Small intestine (tissue), 7 donors: Measurements from ENCODE around the gene FER. TPM values are rescaled to one million over a fixed set of nuclear protein-coding genes. Genes with fewer than 3 reads are reported as not detected.

Experiments used
- DNase-seq, 2 donors: peaks; one replicate each; pipeline versions ENCODE4 v3.0.0 to v3.0.0-alpha.2; 2013
- FAIRE-seq: peaks from 2 replicates; lab custom pipeline; 2012; peaks lifted over from hg19 to GRCh38; lab: Jason Lieb, UNC
- H3K27ac ChIP-seq, 3 donors: one replicate each; pipeline ENCODE4 v1.5.1; 2013; ENCODE audit warnings: low read length in 2 of 3, mild to moderate bottlenecking in 2 of 3, control low read depth in 1 of 3, inconsistent platforms in 1 of 3, low read depth in 1 of 3, moderate library complexity in 1 of 3
- H3K27me3 ChIP-seq, 3 donors: one replicate each; pipeline ENCODE4 v1.6.1; 2013; ENCODE audit warnings: low read length in 3 of 3, inconsistent platforms in 1 of 3; ENCODE audit not compliant: control insufficient read depth in 3 of 3, insufficient read depth in 3 of 3
- H3K36me3 ChIP-seq, 3 donors: one replicate each; pipeline ENCODE4 v1.6.1; 2013; ENCODE audit warnings: low read length in 3 of 3, inconsistent platforms in 1 of 3, low read depth in 1 of 3, mild to moderate bottlenecking in 1 of 3, moderate library complexity in 1 of 3; ENCODE audit not compliant: control insufficient read depth in 3 of 3, insufficient read depth in 2 of 3
- H3K4me1 ChIP-seq, 3 donors: one replicate each; pipeline ENCODE4 v1.6.1; 2013; ENCODE audit warnings: low read length in 2 of 3, inconsistent platforms in 1 of 3, low read depth in 1 of 3, mild to moderate bottlenecking in 1 of 3, moderate library complexity in 1 of 3; ENCODE audit not compliant: control insufficient read depth in 3 of 3, insufficient read depth in 2 of 3
- H3K4me3 ChIP-seq, 3 donors: one replicate each; pipeline ENCODE4 v1.5.1; 2013; ENCODE audit warnings: low read length in 3 of 3, control low read depth in 1 of 3, inconsistent platforms in 1 of 3, low read depth in 1 of 3, mild to moderate bottlenecking in 1 of 3, moderate library complexity in 1 of 3
- H3K9me3 ChIP-seq, 2 donors: one replicate each; pipeline ENCODE4 v1.6.1; 2013; ENCODE audit warnings: low read depth in 1 of 2, low read length in 1 of 2; ENCODE audit not compliant: control insufficient read depth in 2 of 2, insufficient read depth in 1 of 2
- WGBS, 3 donors: extraction: QIAGEN DNeasy Blood & Tissue Kit; methylation state at CpG; one replicate each; pipeline ENCODE4 v1.1.7; 2013; 5-methylcytosine and 5-hydroxymethylcytosine counted together
- polyA plus RNA-seq, 4 donors: library from polyadenylated mRNA; stranded (reverse) in 3 of 4; unstranded in 1 of 4; fragments of 200-250 nt in 3 of 4; fragments of 120-200 nt in 1 of 4; gene quantifications; one replicate each; pipeline versions ENCODE4 v1.2.1 to v1.2.3, GENCODE V29; 2013
- donor health status: healthy with polysubstance abuse.
- donor health status: control.
- donor health status: control.
- donor health status: Bipolar disorder and iron deficiency.
- donor health status: healthy.

The FER gene
- polyA plus RNA-seq, 4 donors: 1.1 to 5.0 (median 2.3) TPM

DNA sequence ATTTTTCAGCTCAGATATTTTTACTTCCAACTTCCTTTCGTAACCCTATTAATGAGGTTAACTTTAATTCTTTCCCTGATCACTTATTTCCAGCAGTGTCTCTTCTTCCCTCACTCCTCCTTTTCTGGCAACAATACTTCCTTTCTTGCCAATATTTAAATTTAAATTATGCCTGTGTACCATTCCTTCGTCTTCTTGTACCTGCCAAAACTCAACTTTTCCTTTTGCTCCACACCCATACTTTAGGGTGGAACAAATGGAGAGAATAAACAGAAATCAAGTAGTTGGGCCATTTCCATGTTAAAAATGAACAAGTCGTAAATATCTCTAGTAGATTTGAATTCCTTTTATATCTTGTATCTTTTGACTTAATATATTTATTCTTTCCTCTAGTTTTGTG, 66.0 kb downstream of the FER start:
- no peak for DNase-seq
- Histone ChIP-seq H3K27me3 (no peaks in the 10 kb centered on the region), H3K4me3 (no peak overlapping the region), H3K4me1 (no peaks in the 10 kb centered on the region), H3K9me3 (peaks cover 0 to 19% of the 10 kb centered on the region in 2 donors), H3K27ac (no peak overlapping the region), H3K36me3 (peaks cover 0 to 3% (median 0%) of the 10 kb centered on the region in 3 donors)
- FAIRE-seq: no peak
- 70 to 90% (median 90%) methylated on average over 3 of the region's 3 CpGs for WGBS, 3 donors

- WGBS, 3 donors: 63 to 76% (median 74%) methylated on average over 4 of the region's 4 CpGs
- DNase-seq: no peak
- Histone ChIP-seq H3K27ac (no peak overlapping the region), H3K9me3 (peaks cover 0 to 16% of the 10 kb centered on the region in 2 donors), H3K4me1 (no peaks in the 10 kb centered on the region), H3K4me3 (no peak overlapping the region), H3K27me3 (no peaks in the 10 kb centered on the region), H3K36me3 (peaks cover 0 to 3% (median 0%) of the 10 kb centered on the region in 3 donors)
- no peak for FAIRE-seq
Observed at GRCh38 chr5:108814551-108814950, 66.9 kb downstream of the FER start.

GRCh38 chr5:108818613-108819272, 71.0 kb downstream of the FER start:
- 90 to 94% (median 92%) methylated on average over 5 of the region's 5 CpGs for WGBS, 3 donors
- no peaks in the 10 kb centered on the region for H3K4me1 ChIP-seq
- DNase-seq (peak in 1 of 2 donors; percentile 19), FAIRE-seq (no peak)
- H3K36me3 ChIP-seq: no peaks in the 10 kb centered on the region
- H3K27ac ChIP-seq: no peak overlapping the region
- no peak overlapping the region for H3K4me3 ChIP-seq
- peaks cover 0 to 3% of the 10 kb centered on the region in 2 donors for H3K9me3 ChIP-seq
- H3K27me3 ChIP-seq: no peaks in the 10 kb centered on the region

- Histone ChIP-seq H3K4me1 (no peaks in the 10 kb centered on the region), H3K36me3 (no peaks in the 10 kb centered on the region), H3K27me3 (no peaks in the 10 kb centered on the region), H3K4me3 (no peak overlapping the region), H3K27ac (no peak overlapping the region), H3K9me3 (peaks cover 0 to 3% of the 10 kb centered on the region in 2 donors)
- FAIRE-seq (no peak), DNase-seq (peak in 1 of 2 donors; percentile 14)
- 89 to 94% (median 91%) methylated on average over 3 of the region's 3 CpGs for WGBS, 3 donors
Observed at GRCh38 chr5:108820983-108821382, 73.3 kb downstream of the FER start.

- Histone ChIP-seq H3K27me3 (no peaks in the 10 kb centered on the region), H3K4me3 (no peak overlapping the region), H3K27ac (no peak overlapping the region), H3K36me3 (no peaks in the 10 kb centered on the region), H3K9me3 (peaks cover 0 to 3% of the 10 kb centered on the region in 2 donors), H3K4me1 (no peaks in the 10 kb centered on the region)
- FAIRE-seq (no peak), DNase-seq (no peak)
- 91 to 97% (median 95%) methylated on average over 7 of the region's 7 CpGs for WGBS, 3 donors
Observed at GRCh38 chr5:108822211-108822947, 74.7 kb downstream of the FER start.

- Histone ChIP-seq H3K36me3 (no peaks in the 10 kb centered on the region), H3K9me3 (peaks cover 0 to 3% of the 10 kb centered on the region in 2 donors), H3K27me3 (no peaks in the 10 kb centered on the region), H3K4me3 (no peak overlapping the region), H3K27ac (no peak overlapping the region), H3K4me1 (no peaks in the 10 kb centered on the region)
- WGBS, 3 donors: 46 to 70% (median 47%) methylated on average over 1 of the region's 1 CpG
- DNase-seq: no peak
- no peak for FAIRE-seq
Observed at GRCh38 chr5:108827131-108827530, 79.4 kb downstream of the FER start.

DNA sequence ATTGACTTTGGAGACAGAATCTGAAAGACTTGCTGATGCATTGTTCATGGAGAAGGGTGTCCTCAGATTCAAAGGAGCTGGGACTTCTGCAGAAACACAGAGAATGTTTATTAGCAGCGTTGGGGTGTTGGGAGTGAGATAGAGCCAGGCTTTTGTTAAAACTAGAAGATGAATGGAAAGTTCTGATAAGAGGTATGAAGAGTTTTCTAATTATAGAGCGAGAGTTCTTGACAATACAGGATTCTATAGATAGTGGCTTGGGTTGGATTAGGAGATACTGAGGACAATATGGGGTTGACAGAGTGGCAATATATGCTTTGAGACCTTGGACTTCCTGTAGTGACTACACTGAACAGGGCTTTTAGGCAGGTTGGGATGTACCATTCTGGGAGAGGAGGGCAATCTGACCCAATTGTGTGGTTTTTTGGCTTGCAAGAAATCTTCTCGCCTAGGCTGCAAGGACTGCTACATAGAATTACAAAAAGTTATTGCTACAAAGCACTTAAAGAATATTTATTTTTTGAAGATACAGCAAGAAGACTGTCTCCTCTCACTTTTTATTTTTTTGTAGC, 83.1 kb downstream of the FER start:
- Histone ChIP-seq H3K36me3 (no peaks in the 10 kb centered on the region), H3K4me3 (no peak overlapping the region), H3K9me3 (no peaks in the 10 kb centered on the region), H3K27me3 (no peaks in the 10 kb centered on the region), H3K27ac (no peak overlapping the region), H3K4me1 (no peaks in the 10 kb centered on the region)
- DNase-seq (no peak), FAIRE-seq (no peak)
- WGBS, 3 donors: 87 to 93% (median 92%) methylated on average over 3 of the region's 3 CpGs

- Histone ChIP-seq H3K4me1 (no peaks in the 10 kb centered on the region), H3K4me3 (no peak overlapping the region), H3K27ac (no peak overlapping the region), H3K27me3 (no peaks in the 10 kb centered on the region), H3K36me3 (no peaks in the 10 kb centered on the region), H3K9me3 (no peaks in the 10 kb centered on the region)
- DNase-seq: no peak
- no peak for FAIRE-seq
- 88 to 90% (median 89%) methylated on average over 2 of the region's 2 CpGs for WGBS, 3 donors
Observed at GRCh38 chr5:108836492-108836891, 88.8 kb downstream of the FER start.
